Activated CD4-positive, CD25-positive, alpha-beta regulatory T cell (primary cell): ENCODE measurements around the gene PYGM.

ENCODE experiments used
- DNase-seq, 4 experiments: peaks; one replicate each; lab custom pipeline; 2025; lab: John Stamatoyannopoulos, UW

Gene PYGM

GRCh38 chr11:64735725-64736259 lies 24.0 kb downstream of the PYGM start:
- DNase-seq, result no peak

- no peak for DNase-seq
These were observed 24.7 kb downstream of the PYGM start for GRCh38 chr11:64734811-64735724.

- no peak for DNase-seq
These were observed 28.2 kb downstream of the PYGM start for GRCh38 chr11:64731601-64732000.

GRCh38 chr11:64729851-64730382 lies 29.9 kb downstream of the PYGM start:
- no peak for DNase-seq

GRCh38 chr11:64728757-64729365 lies 30.9 kb downstream of the PYGM start:
- DNase-seq, result no peak

GRCh38 chr11:64726867-64727530 lies 32.8 kb downstream of the PYGM start:
- no peak for DNase-seq

- no peak for DNase-seq
These were observed 33.5 kb downstream of the PYGM start for GRCh38 chr11:64726211-64726641.

GRCh38 chr11:64724863-64725532 lies 34.8 kb downstream of the PYGM start:
- DNase-seq, result no peak

GRCh38 chr11:64723907-64724862 lies 35.6 kb downstream of the PYGM start:
- DNase-seq, result no peak

GRCh38 chr11:64723117-64723906 lies 36.5 kb downstream of the PYGM start, which contains the start of gene NRXN2:
NRXN2 (minus strand) TSS chr11:64723197; CDS start chr11:64713699, 9,498 bp downstream.
- DNase-seq, result peak; percentile 70 to 76 (median 72)

GRCh38 chr11:64722141-64723065 lies 37.4 kb downstream of the PYGM start:
- no peak for DNase-seq

GRCh38 chr11:64721359-64721699 lies 38.4 kb downstream of the PYGM start:
- no peak for DNase-seq

- DNase-seq, result no peak
These were observed 39.0 kb downstream of the PYGM start for GRCh38 chr11:64720640-64721358.

- no peak for DNase-seq
These were observed 39.6 kb downstream of the PYGM start for GRCh38 chr11:64720167-64720566.

- DNase-seq, result no peak
These were observed 40.4 kb downstream of the PYGM start for GRCh38 chr11:64719406-64719805.

GRCh38 chr11:64718780-64719124 lies 41.0 kb downstream of the PYGM start:
- DNase-seq, result no peak

GRCh38 chr11:64718084-64718779 lies 41.5 kb downstream of the PYGM start:
- no peak for DNase-seq

- no peak for DNase-seq
These were observed 42.6 kb downstream of the PYGM start for GRCh38 chr11:64717268-64717578.
